Left lung (tissue), 10 donors: ENCODE data around the gene FOS. TPM values are rescaled to one million over a fixed set of nuclear protein-coding genes. Genes with fewer than 3 reads are reported as not detected.

ENCODE experiments used
- ATAC-seq: fragments of 200-7000 bp; cut with Tn5 transposase; one replicate; pipeline ENCODE4 v1.9.1; 2020; ENCODE audit warnings: moderate library complexity
- DNase-seq, 4 donors: peaks; one replicate each; pipeline ENCODE4 v3.0.0-alpha.2; 2013 to 2020
- H3K27ac ChIP-seq, 2 donors: fragments of 200-600 bp; sonication (generic) in 1 of 2; one replicate each; pipeline versions ENCODE4 v1.5.0 to v1.8.0; 2020 to 2021
- H3K27me3 ChIP-seq, 2 donors: fragments of 200-600 bp; sonication (generic) in 1 of 2; one replicate each; pipeline versions ENCODE4 v1.5.0 to v1.8.0; 2020 to 2021
- H3K36me3 ChIP-seq, 2 donors: fragments of 200-600 bp; sonication (generic) in 1 of 2; one replicate each; pipeline versions ENCODE4 v1.5.0 to v1.8.0; 2020 to 2021
- H3K4me1 ChIP-seq, 2 donors: fragments of 200-600 bp; one replicate each; pipeline ENCODE4 v1.8.0; 2021
- H3K4me3 ChIP-seq, 2 donors: fragments of 200-600 bp; sonication (generic) in 1 of 2; one replicate each; pipeline versions ENCODE4 v1.5.0 to v1.8.0; 2020 to 2021; ENCODE audit warnings: mild to moderate bottlenecking in 1 of 2
- H3K9me3 ChIP-seq, 2 donors: fragments of 200-600 bp; sonication (generic) in 1 of 2; one replicate each; pipeline versions ENCODE4 v1.5.0 to v1.8.0; 2020 to 2021
- CTCF ChIP-seq, 2 donors: fragments of 200-600 bp; sonication (generic) in 1 of 2; IDR thresholded peaks; one replicate each; pipeline versions ENCODE4 v1.5.0 to v1.8.0; 2021; ENCODE audit warnings: antibody characterized with exemption in 2 of 2
- intact Hi-C, 2 donors: fragments of 100-400 bp; cut with DNase I; formaldehyde crosslinking; loops; one replicate each; pipeline versions ENCODE4 v1.11.2 to v1.14.2; 2022
- polyA plus RNA-seq, 6 donors: library from polyadenylated mRNA; unstranded; fragments of 120-200 nt; gene quantifications; one replicate each; pipeline ENCODE4 v1.2.1, GENCODE V29; 2013; ENCODE audit not compliant: insufficient read length in 6 of 6
- total RNA-seq, 2 donors: library from RNA; stranded (reverse); fragmentation: NEBNext Ultra II Directional; extraction: Animal tissue kit (Norgen Biotek cat#: 25700); gene quantifications; one replicate each; pipeline ENCODE4 v1.2.1, GENCODE V29; 2021
- donor health status: DM: no; HTN: yes; CAD: no.
- donor health status: DM: no; HTN: no; CAD: no.

Gene FOS
- total and polyA plus RNA-seq, 8 donors, result 57.9 to 3,242 (median 701) TPM

- intact Hi-C loops, result no loop called here
- Histone ChIP-seq H3K27me3 (no peaks in the 10 kb centered on the region), H3K9me3 (no peaks in the 10 kb centered on the region), H3K27ac (peak overlapping the region; percentile 95 to 98), H3K36me3 (no peaks in the 10 kb centered on the region), H3K4me3 (peak overlapping the region; percentile 59 to 60), H3K4me1 (peaks cover 13 to 54% of the 10 kb centered on the region in 2 donors)
- ATAC-seq (no peak), DNase-seq (no peak)
- no peak for TF ChIP-seq CTCF (IDR thresholded peaks at IDR 0.05)
These were observed 16.0 kb downstream of the FOS start for GRCh38 chr14:75294649-75295033.

GRCh38 chr14:75295061-75295461, 16.4 kb downstream of the FOS start:
- Histone ChIP-seq H3K9me3 (no peaks in the 10 kb centered on the region), H3K4me1 (peaks cover 15 to 59% of the 10 kb centered on the region in 2 donors), H3K36me3 (no peaks in the 10 kb centered on the region), H3K27me3 (no peaks in the 10 kb centered on the region), H3K4me3 (peak overlapping the region; percentile 59 to 60), H3K27ac (peak overlapping the region; percentile 95 to 98)
- TF ChIP-seq CTCF (IDR thresholded peaks at IDR 0.05), result no peak
- DNase-seq (peak in 3 of 4 donors; percentile 78 to 92 (median 84)), ATAC-seq (peak; percentile 58)
- intact Hi-C loops, result no loop called here

- DNase-seq (peak; percentile 87 to 93 (median 88)), ATAC-seq (peak; percentile 54)
- intact Hi-C loops, result no loop called here
- peak; percentile 95 to 96 for TF ChIP-seq CTCF (IDR thresholded peaks at IDR 0.05)
- no peaks in the 10 kb centered on the region for H3K9me3 ChIP-seq
- H3K4me3 ChIP-seq, result peak overlapping the region; percentile 59 to 60
- H3K27ac ChIP-seq, result peak overlapping the region; percentile 95 to 98
- H3K4me1 ChIP-seq, result peaks cover 15 to 65% of the 10 kb centered on the region in 2 donors
- H3K36me3 ChIP-seq, result no peaks in the 10 kb centered on the region
- no peaks in the 10 kb centered on the region for H3K27me3 ChIP-seq
These were observed 17.1 kb downstream of the FOS start for GRCh38 chr14:75295491-75296345.

GRCh38 chr14:75297411-75298040, 18.9 kb downstream of the FOS start:
- ATAC-seq (no peak), DNase-seq (no peak)
- no peak for TF ChIP-seq CTCF (IDR thresholded peaks at IDR 0.05)
- intact Hi-C loops, result no loop called here
- H3K4me1 ChIP-seq, result peaks cover 15 to 83% of the 10 kb centered on the region in 2 donors
- no peaks in the 10 kb centered on the region for H3K9me3 ChIP-seq
- no peak overlapping the region for H3K4me3 ChIP-seq
- peak overlapping the region; percentile 95 to 98 for H3K27ac ChIP-seq
- H3K27me3 ChIP-seq, result no peaks in the 10 kb centered on the region
- H3K36me3 ChIP-seq, result no peaks in the 10 kb centered on the region
